T-helper 1 cell treated with Interleukin-12 subunit alpha and Interleukin-12 subunit beta and Interleukin-4 antibody, amounts not matched to agents 30 μg/mL and 1 μg/mL, for 36 hours (primary cell): ENCODE measurements around the gene TIPARP.

ENCODE experiments used
- H3K27ac Mint-ChIP-seq: one replicate; pipeline ENCODE4 v1.8.0; 2021; ENCODE audit warnings: mild to moderate bottlenecking, mixed read lengths
- H3K27me3 Mint-ChIP-seq: one replicate; pipeline ENCODE4 v1.8.0; 2021; ENCODE audit warnings: low read depth, mixed read lengths
- H3K36me3 Mint-ChIP-seq: one replicate; pipeline ENCODE4 v1.8.0; 2021; ENCODE audit warnings: low read depth, mixed read lengths
- H3K4me1 Mint-ChIP-seq: one replicate; pipeline ENCODE4 v1.8.0; 2021; ENCODE audit warnings: low read depth, mixed read lengths
- H3K4me3 Mint-ChIP-seq: one replicate; pipeline ENCODE4 v1.8.0; 2021; ENCODE audit warnings: mild to moderate bottlenecking, moderate library complexity, mixed read lengths
- H3K9me3 Mint-ChIP-seq: one replicate; pipeline ENCODE4 v1.8.0; 2021; ENCODE audit warnings: mixed read lengths

TIPARP gene

GRCh38 chr3:156678197-156678596, 3.8 kb downstream of the TIPARP start:
- peaks cover 60% of the 10 kb centered on the region for H3K4me1 Mint-ChIP-seq
- peak overlapping the region; percentile 94 for H3K4me3 Mint-ChIP-seq
- peaks cover 50% of the 10 kb centered on the region for H3K36me3 Mint-ChIP-seq
- H3K27ac Mint-ChIP-seq: peak overlapping the region; percentile 84
- H3K27me3 Mint-ChIP-seq: no peaks in the 10 kb centered on the region
- H3K9me3 Mint-ChIP-seq: no peaks in the 10 kb centered on the region

GRCh38 chr3:156680243-156680914, 6.0 kb downstream of the TIPARP start:
- Mint-ChIP-seq H3K4me1 (peaks cover 61% of the 10 kb centered on the region), H3K9me3 (no peaks in the 10 kb centered on the region), H3K27ac (no peak overlapping the region), H3K4me3 (peak overlapping the region; percentile 58), H3K27me3 (no peaks in the 10 kb centered on the region), H3K36me3 (peaks cover 51% of the 10 kb centered on the region)

GRCh38 chr3:156681002-156681401, 6.6 kb downstream of the TIPARP start:
- Mint-ChIP-seq H3K27me3 (no peaks in the 10 kb centered on the region), H3K4me3 (peak overlapping the region; percentile 58), H3K27ac (no peak overlapping the region), H3K9me3 (no peaks in the 10 kb centered on the region), H3K36me3 (peaks cover 49% of the 10 kb centered on the region), H3K4me1 (peaks cover 67% of the 10 kb centered on the region)

GRCh38 chr3:156682501-156682900, 8.1 kb downstream of the TIPARP start:
- H3K4me1 Mint-ChIP-seq: peaks cover 64% of the 10 kb centered on the region
- H3K9me3 Mint-ChIP-seq: no peaks in the 10 kb centered on the region
- no peaks in the 10 kb centered on the region for H3K27me3 Mint-ChIP-seq
- peak overlapping the region; percentile 10 for H3K4me3 Mint-ChIP-seq
- H3K27ac Mint-ChIP-seq: no peak overlapping the region
- H3K36me3 Mint-ChIP-seq: peaks cover 46% of the 10 kb centered on the region

GRCh38 chr3:156682963-156683362, 8.6 kb downstream of the TIPARP start:
- H3K27ac Mint-ChIP-seq: no peak overlapping the region

GRCh38 chr3:156685198-156685597, 10.8 kb downstream of the TIPARP start:
- H3K9me3 Mint-ChIP-seq: no peaks in the 10 kb centered on the region
- peak overlapping the region; percentile 40 for H3K4me3 Mint-ChIP-seq
- H3K36me3 Mint-ChIP-seq: peaks cover 40% of the 10 kb centered on the region
- no peaks in the 10 kb centered on the region for H3K27me3 Mint-ChIP-seq
- H3K4me1 Mint-ChIP-seq: peaks cover 65% of the 10 kb centered on the region
- peak overlapping the region; percentile 46 for H3K27ac Mint-ChIP-seq

More at GRCh38 chr3:156682963-156683362, 8.6 kb downstream of the TIPARP start:
- H3K27me3 Mint-ChIP-seq: no peaks in the 10 kb centered on the region
- no peak overlapping the region for H3K4me3 Mint-ChIP-seq
- peaks cover 46% of the 10 kb centered on the region for H3K36me3 Mint-ChIP-seq
- H3K4me1 Mint-ChIP-seq: peaks cover 64% of the 10 kb centered on the region
- H3K9me3 Mint-ChIP-seq: no peaks in the 10 kb centered on the region

- no peaks in the 10 kb centered on the region for H3K9me3 Mint-ChIP-seq
- no peaks in the 10 kb centered on the region for H3K27me3 Mint-ChIP-seq
- peak overlapping the region; percentile 40 for H3K4me3 Mint-ChIP-seq
- H3K27ac Mint-ChIP-seq: peak overlapping the region; percentile 42
- peaks cover 65% of the 10 kb centered on the region for H3K4me1 Mint-ChIP-seq
- H3K36me3 Mint-ChIP-seq: peaks cover 34% of the 10 kb centered on the region
These were observed 11.4 kb downstream of the TIPARP start for GRCh38 chr3:156685752-156686151.

GRCh38 chr3:156687023-156687422, 12.6 kb downstream of the TIPARP start:
- Mint-ChIP-seq H3K27me3 (no peaks in the 10 kb centered on the region), H3K4me3 (no peak overlapping the region), H3K27ac (peak overlapping the region; percentile 53), H3K4me1 (peaks cover 68% of the 10 kb centered on the region), H3K36me3 (peaks cover 30% of the 10 kb centered on the region), H3K9me3 (no peaks in the 10 kb centered on the region)

- Mint-ChIP-seq H3K27me3 (no peaks in the 10 kb centered on the region), H3K27ac (no peak overlapping the region), H3K4me3 (peak overlapping the region; percentile 5), H3K9me3 (no peaks in the 10 kb centered on the region), H3K36me3 (peaks cover 35% of the 10 kb centered on the region), H3K4me1 (peaks cover 65% of the 10 kb centered on the region)
These were observed 14.5 kb downstream of the TIPARP start for GRCh38 chr3:156688632-156689452.

- Mint-ChIP-seq H3K36me3 (peaks cover 38% of the 10 kb centered on the region), H3K4me1 (peaks cover 69% of the 10 kb centered on the region), H3K9me3 (no peaks in the 10 kb centered on the region), H3K4me3 (peak overlapping the region; percentile 22), H3K27me3 (no peaks in the 10 kb centered on the region), H3K27ac (peak overlapping the region; percentile 65)
These were observed 15.2 kb downstream of the TIPARP start for GRCh38 chr3:156689608-156690007.

- Mint-ChIP-seq H3K4me3 (no peak overlapping the region), H3K9me3 (no peaks in the 10 kb centered on the region), H3K27ac (peak overlapping the region; percentile 32), H3K27me3 (no peaks in the 10 kb centered on the region), H3K36me3 (peaks cover 50% of the 10 kb centered on the region), H3K4me1 (peaks cover 56% of the 10 kb centered on the region)
These were observed 17.5 kb downstream of the TIPARP start for GRCh38 chr3:156691920-156692319.

GRCh38 chr3:156693166-156693565, 18.8 kb downstream of the TIPARP start:
- no peak overlapping the region for H3K4me3 Mint-ChIP-seq
- H3K9me3 Mint-ChIP-seq: no peaks in the 10 kb centered on the region
- no peaks in the 10 kb centered on the region for H3K27me3 Mint-ChIP-seq
- peaks cover 50% of the 10 kb centered on the region for H3K36me3 Mint-ChIP-seq
- H3K4me1 Mint-ChIP-seq: peaks cover 50% of the 10 kb centered on the region
- H3K27ac Mint-ChIP-seq: no peak overlapping the region

GRCh38 chr3:156694536-156694935, 20.1 kb downstream of the TIPARP start:
- no peak overlapping the region for H3K4me3 Mint-ChIP-seq
- H3K27ac Mint-ChIP-seq: peak overlapping the region; percentile 65
- peaks cover 53% of the 10 kb centered on the region for H3K36me3 Mint-ChIP-seq
- H3K27me3 Mint-ChIP-seq: no peaks in the 10 kb centered on the region
- H3K4me1 Mint-ChIP-seq: peaks cover 50% of the 10 kb centered on the region
- H3K9me3 Mint-ChIP-seq: no peaks in the 10 kb centered on the region

GRCh38 chr3:156702367-156702766, 28.0 kb downstream of the TIPARP start:
- no peaks in the 10 kb centered on the region for H3K9me3 Mint-ChIP-seq
- H3K27ac Mint-ChIP-seq: peak overlapping the region; percentile 9

More at GRCh38 chr3:156702367-156702766, 28.0 kb downstream of the TIPARP start:
- Mint-ChIP-seq H3K27me3 (no peaks in the 10 kb centered on the region), H3K4me1 (peaks cover 56% of the 10 kb centered on the region), H3K36me3 (peaks cover 50% of the 10 kb centered on the region), H3K4me3 (no peak overlapping the region)
